Measurements from ENCODE around the gene CD47.

The CD47 gene

DNA sequence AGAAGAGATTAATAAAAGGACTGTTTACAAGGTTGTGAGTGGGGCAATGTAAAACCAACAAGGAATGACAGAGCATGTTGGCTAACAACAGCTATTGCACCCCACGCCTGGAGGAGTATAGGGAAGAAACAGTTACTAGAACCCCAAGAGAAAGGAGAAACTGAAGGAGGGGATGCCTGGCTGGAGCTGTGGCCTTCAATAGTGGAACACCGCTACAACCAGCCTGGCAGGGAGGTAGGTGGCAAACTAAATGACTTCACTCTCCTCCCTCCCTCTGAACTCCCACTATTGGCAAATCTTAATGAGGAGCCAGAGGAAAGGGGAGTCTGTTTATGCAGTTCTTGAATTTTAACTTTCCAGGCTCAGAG lies 7.2 kb upstream of the CD47 start:
- TF ChIP-seq CTCF (IDR thresholded peaks at IDR 0.05; ENCODE audit: insufficient read depth, low read length) (no peak), SPI1 (IDR thresholded peaks at IDR 0.05; ENCODE audit: borderline replicate concordance, low read depth) (no peak), POLR2AphosphoS5 (IDR thresholded peaks at IDR 0.05; ENCODE audit: low read depth) (no peak), GABPA (IDR thresholded peaks at IDR 0.05; ENCODE audit: low read depth) (no peak)
- TF ChIP-seq, protein P1, sequence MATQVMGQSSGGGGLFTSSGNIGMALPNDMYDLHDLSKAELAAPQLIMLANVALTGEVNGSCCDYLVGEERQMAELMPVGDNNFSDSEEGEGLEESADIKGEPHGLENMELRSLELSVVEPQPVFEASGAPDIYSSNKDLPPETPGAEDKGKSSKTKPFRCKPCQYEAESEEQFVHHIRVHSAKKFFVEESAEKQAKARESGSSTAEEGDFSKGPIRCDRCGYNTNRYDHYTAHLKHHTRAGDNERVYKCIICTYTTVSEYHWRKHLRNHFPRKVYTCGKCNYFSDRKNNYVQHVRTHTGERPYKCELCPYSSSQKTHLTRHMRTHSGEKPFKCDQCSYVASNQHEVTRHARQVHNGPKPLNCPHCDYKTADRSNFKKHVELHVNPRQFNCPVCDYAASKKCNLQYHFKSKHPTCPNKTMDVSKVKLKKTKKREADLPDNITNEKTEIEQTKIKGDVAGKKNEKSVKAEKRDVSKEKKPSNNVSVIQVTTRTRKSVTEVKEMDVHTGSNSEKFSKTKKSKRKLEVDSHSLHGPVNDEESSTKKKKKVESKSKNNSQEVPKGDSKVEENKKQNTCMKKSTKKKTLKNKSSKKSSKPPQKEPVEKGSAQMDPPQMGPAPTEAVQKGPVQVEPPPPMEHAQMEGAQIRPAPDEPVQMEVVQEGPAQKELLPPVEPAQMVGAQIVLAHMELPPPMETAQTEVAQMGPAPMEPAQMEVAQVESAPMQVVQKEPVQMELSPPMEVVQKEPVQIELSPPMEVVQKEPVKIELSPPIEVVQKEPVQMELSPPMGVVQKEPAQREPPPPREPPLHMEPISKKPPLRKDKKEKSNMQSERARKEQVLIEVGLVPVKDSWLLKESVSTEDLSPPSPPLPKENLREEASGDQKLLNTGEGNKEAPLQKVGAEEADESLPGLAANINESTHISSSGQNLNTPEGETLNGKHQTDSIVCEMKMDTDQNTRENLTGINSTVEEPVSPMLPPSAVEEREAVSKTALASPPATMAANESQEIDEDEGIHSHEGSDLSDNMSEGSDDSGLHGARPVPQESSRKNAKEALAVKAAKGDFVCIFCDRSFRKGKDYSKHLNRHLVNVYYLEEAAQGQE (IDR thresholded peaks at IDR 0.05; ENCODE audit: insufficient replicate concordance, low read depth), result no peak
- peak overlapping the region; percentile 48 for H3K4me3 ChIP-seq (replicated peaks; ENCODE audit: insufficient read depth, low read length)
- H3K27me3 ChIP-seq (ENCODE audit: insufficient read depth, poor library complexity, severe bottlenecking), result no peaks in the 10 kb centered on the region
- H3K27ac ChIP-seq (replicated peaks), result peak overlapping the region; percentile 95
- peak in 1 of 2 experiments; percentile 70 for DNase-seq (ENCODE audit: low read depth in 1 of 2, low spot score in 1 of 2)

DNA sequence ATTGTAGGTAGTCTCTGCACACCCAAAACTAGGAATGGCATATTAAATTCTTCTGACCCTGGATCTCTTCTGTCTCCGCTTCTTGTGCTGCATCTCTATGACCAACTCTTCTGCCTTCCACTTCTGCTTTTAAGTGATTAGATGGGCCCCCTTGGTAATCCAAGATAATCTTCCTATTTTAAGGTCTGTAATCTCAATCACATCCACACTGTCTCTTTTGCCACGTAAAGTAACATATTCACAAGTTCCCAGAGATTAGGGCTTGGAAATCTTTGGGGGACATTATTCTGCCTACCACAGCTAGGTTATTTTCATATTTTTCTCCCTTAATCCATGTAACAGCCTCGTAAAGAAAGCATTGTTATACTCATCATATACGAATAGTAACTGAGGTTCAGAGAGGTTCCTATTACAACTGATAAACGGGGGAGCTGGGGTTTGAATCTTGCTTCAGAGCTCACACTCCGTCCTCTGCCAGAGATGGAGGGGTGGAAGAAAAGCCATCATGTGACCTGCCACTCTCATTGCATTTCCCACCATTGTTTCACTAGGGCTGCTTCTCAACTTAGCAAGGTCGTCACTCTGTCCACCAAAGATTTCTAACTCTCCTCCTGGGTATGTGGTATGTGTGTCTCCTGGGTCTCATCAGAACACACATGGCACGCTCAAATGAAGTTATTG lies 6.6 kb upstream of the CD47 start:
- TF ChIP-seq POLR2AphosphoS5 (IDR thresholded peaks at IDR 0.05; ENCODE audit: low read depth), result peak; percentile 31; the same call in 1 of the 2 replicates
- TF ChIP-seq SPI1 (IDR thresholded peaks at IDR 0.05; ENCODE audit: borderline replicate concordance, low read depth), result peak; percentile 97
- TF ChIP-seq, protein P1 (IDR thresholded peaks at IDR 0.05; ENCODE audit: insufficient replicate concordance, low read depth), result no peak
- H3K4me3 ChIP-seq (replicated peaks; ENCODE audit: insufficient read depth, low read length), result peak overlapping the region; percentile 48
- H3K27ac ChIP-seq (replicated peaks), result peak overlapping the region; percentile 95
- H3K27me3 ChIP-seq (ENCODE audit: insufficient read depth, poor library complexity, severe bottlenecking), result no peaks in the 10 kb centered on the region
- DNase-seq (ENCODE audit: low read depth in 1 of 2, low spot score in 1 of 2), result peak in 1 of 2 experiments; percentile 61

- Histone ChIP-seq H3K4me3 (replicated peaks; ENCODE audit: insufficient read depth, low read length) (peak overlapping the region; percentile 48), H3K27me3 (ENCODE audit: insufficient read depth, poor library complexity, severe bottlenecking) (no peaks in the 10 kb centered on the region), H3K27ac (replicated peaks) (peak overlapping the region; percentile 95)
- DNase-seq (ENCODE audit: low read depth in 1 of 2, low spot score in 1 of 2), result peak in 1 of 2 experiments; percentile 44
- TF ChIP-seq POLR2AphosphoS5 (IDR thresholded peaks at IDR 0.05; ENCODE audit: low read depth) (no peak), GABPA (IDR thresholded peaks at IDR 0.05; ENCODE audit: low read depth) (no peak), SPI1 (IDR thresholded peaks at IDR 0.05; ENCODE audit: borderline replicate concordance, low read depth) (no peak), CTCF (IDR thresholded peaks at IDR 0.05; ENCODE audit: insufficient read depth, low read length) (no peak)
- TF ChIP-seq, protein P1 (IDR thresholded peaks at IDR 0.05; ENCODE audit: insufficient replicate concordance, low read depth), result no peak
Measured at GRCh38 chr3:108096532-108097321, 5.9 kb upstream of the CD47 start.

All from HL-60 (cell line).